ENCODE data around the gene PAQR8. TPM values are rescaled to one million over a fixed set of nuclear protein-coding genes. Genes with fewer than 3 reads are reported as not detected.

PAQR8 gene
- total RNA-seq, 2 experiments from 2014 or later = 23.0 to 25.7 TPM

- H3K36me3 Mint-ChIP-seq (ENCODE audit: low read depth) = no peaks in the 10 kb centered on the region
- H3K4me1 Mint-ChIP-seq (ENCODE audit: low read depth) = peaks cover 29% of the 10 kb centered on the region
- POLR2A ChIA-PET = interaction anchor here (1.1 kb wide), 1 partner anchor 10 kb away, joined by 3 read pairs; the partner anchor contains the start of gene PAQR8
- no peaks in the 10 kb centered on the region for H3K9me3 Mint-ChIP-seq (ENCODE audit: insufficient read depth)
- ATAC-seq = no peak
- peak overlapping the region; percentile 23 for H3K27ac Mint-ChIP-seq
- no peaks in the 10 kb centered on the region for H3K27me3 Mint-ChIP-seq (ENCODE audit: low read depth)
- no peak overlapping the region for H3K4me3 Mint-ChIP-seq
- DNase-seq = no peak
- CTCF ChIA-PET = interaction anchor here (1.0 to 2.2 kb wide), 6 partner anchors 10 to 154 kb away, joined by 3 to 11 read pairs (median 3); partner anchors contain the start of gene PAQR8
These were observed 9.5 kb upstream of the PAQR8 start for GRCh38 chr6:52352239-52353018.

GRCh38 chr6:52356017-52356416, 5.9 kb upstream of the PAQR8 start:
- H3K27me3 Mint-ChIP-seq (ENCODE audit: low read depth) = no peaks in the 10 kb centered on the region
- H3K36me3 Mint-ChIP-seq (ENCODE audit: low read depth) = no peaks in the 10 kb centered on the region
- no peak for ATAC-seq
- no peak for DNase-seq
- ChIA-PET CTCF (interaction anchor here (0.9 to 1.3 kb wide), 2 partner anchors 51 to 71 kb away, joined by 3 to 5 read pairs; partner anchors contain the start of gene MCM3), POLR2A (interaction anchor here (1.2 kb wide), 1 partner anchor 34 kb away, joined by 3 read pairs; no protein-coding TSS in a partner anchor)
- no peak overlapping the region for H3K27ac Mint-ChIP-seq
- no peak overlapping the region for H3K4me3 Mint-ChIP-seq
- peaks cover 22% of the 10 kb centered on the region for H3K4me1 Mint-ChIP-seq (ENCODE audit: low read depth)
- H3K9me3 Mint-ChIP-seq (ENCODE audit: insufficient read depth) = no peaks in the 10 kb centered on the region

GRCh38 chr6:52359403-52359802, 2.5 kb upstream of the PAQR8 start:
- ChIA-PET POLR2A (no interaction called here), CTCF (interaction anchor here (2.2 to 7.9 kb wide), 3 partner anchors 31 to 74 kb away, joined by 7 to 103 read pairs (median 97); partner anchors contain the start of gene MCM3)
- Mint-ChIP-seq H3K36me3 (ENCODE audit: low read depth) (peaks cover 9% of the 10 kb centered on the region), H3K27me3 (ENCODE audit: low read depth) (no peaks in the 10 kb centered on the region), H3K27ac (no peak overlapping the region), H3K4me3 (no peak overlapping the region), H3K9me3 (ENCODE audit: insufficient read depth) (no peaks in the 10 kb centered on the region), H3K4me1 (ENCODE audit: low read depth) (peaks cover 27% of the 10 kb centered on the region)
- DNase-seq (no peak), ATAC-seq (no peak)

GRCh38 chr6:52360028-52360427, 1.9 kb upstream of the PAQR8 start:
- H3K27me3 Mint-ChIP-seq (ENCODE audit: low read depth) = no peaks in the 10 kb centered on the region
- ChIA-PET CTCF (interaction anchor here (2.2 to 7.9 kb wide), 3 partner anchors 30 to 75 kb away, joined by 7 to 103 read pairs (median 97); partner anchors contain the start of gene MCM3), POLR2A (interaction anchor here (0.9 to 3.4 kb wide), 2 partner anchors 38 to 75 kb away, joined by 3 to 47 read pairs; partner anchors contain the start of gene MCM3)
- ATAC-seq = no peak
- DNase-seq = no peak
- H3K27ac Mint-ChIP-seq = no peak overlapping the region
- no peaks in the 10 kb centered on the region for H3K9me3 Mint-ChIP-seq (ENCODE audit: insufficient read depth)
- H3K4me1 Mint-ChIP-seq (ENCODE audit: low read depth) = peaks cover 33% of the 10 kb centered on the region
- no peak overlapping the region for H3K4me3 Mint-ChIP-seq
- H3K36me3 Mint-ChIP-seq (ENCODE audit: low read depth) = peaks cover 15% of the 10 kb centered on the region

GRCh38 chr6:52360601-52361413, 1.1 kb upstream of the PAQR8 start:
- ATAC-seq = no peak
- CTCF ChIA-PET = interaction anchor here (2.2 to 7.9 kb wide), 3 partner anchors 29 to 76 kb away, joined by 7 to 103 read pairs (median 97); partner anchors contain the start of gene MCM3

GRCh38 chr6:52361414-52361944, 472 bp upstream of the PAQR8 start:
- H3K4me1 Mint-ChIP-seq (ENCODE audit: low read depth) = peaks cover 34% of the 10 kb centered on the region
- peak; percentile 5 for ATAC-seq
- peak; percentile 37 for DNase-seq
- H3K4me3 Mint-ChIP-seq = peak overlapping the region; percentile 65
- POLR2A ChIA-PET = interaction anchor here (0.8 to 3.6 kb wide), 12 partner anchors 11 to 77 kb away, joined by 3 to 58 read pairs (median 4); partner anchors contain the start of gene MCM3
- peak overlapping the region; percentile 76 for H3K27ac Mint-ChIP-seq
- CTCF ChIA-PET = interaction anchor here (0.7 to 7.9 kb wide), 20 partner anchors 9 to 174 kb away, joined by 3 to 103 read pairs (median 8); partner anchors contain the start of gene MCM3
- no peaks in the 10 kb centered on the region for H3K27me3 Mint-ChIP-seq (ENCODE audit: low read depth)
- H3K36me3 Mint-ChIP-seq (ENCODE audit: low read depth) = peaks cover 23% of the 10 kb centered on the region
- no peaks in the 10 kb centered on the region for H3K9me3 Mint-ChIP-seq (ENCODE audit: insufficient read depth)

More at GRCh38 chr6:52360601-52361413, 1.1 kb upstream of the PAQR8 start:
- no peaks in the 10 kb centered on the region for H3K27me3 Mint-ChIP-seq (ENCODE audit: low read depth)
- H3K27ac Mint-ChIP-seq = peak overlapping the region; percentile 76
- H3K9me3 Mint-ChIP-seq (ENCODE audit: insufficient read depth) = no peaks in the 10 kb centered on the region
- peak overlapping the region; percentile 65 for H3K4me3 Mint-ChIP-seq
- peaks cover 33% of the 10 kb centered on the region for H3K4me1 Mint-ChIP-seq (ENCODE audit: low read depth)
- POLR2A ChIA-PET = interaction anchor here (0.9 to 3.6 kb wide), 3 partner anchors 29 to 76 kb away, joined by 3 to 58 read pairs (median 47); partner anchors contain the start of gene MCM3
- peaks cover 16% of the 10 kb centered on the region for H3K36me3 Mint-ChIP-seq (ENCODE audit: low read depth)
- DNase-seq = no peak

- Mint-ChIP-seq H3K36me3 (ENCODE audit: low read depth) (peaks cover 34% of the 10 kb centered on the region), H3K9me3 (ENCODE audit: insufficient read depth) (no peaks in the 10 kb centered on the region), H3K4me3 (peak overlapping the region; percentile 98), H3K27ac (peak overlapping the region; percentile 92), H3K27me3 (ENCODE audit: low read depth) (no peaks in the 10 kb centered on the region), H3K4me1 (ENCODE audit: low read depth) (peaks cover 40% of the 10 kb centered on the region)
- ChIA-PET CTCF (interaction anchor here (0.6 to 7.9 kb wide), 25 partner anchors 9 to 172 kb away, joined by 3 to 103 read pairs (median 7); partner anchors contain the start of gene MCM3), POLR2A (interaction anchor here (0.7 to 3.6 kb wide), 18 partner anchors 11 to 202 kb away, joined by 3 to 58 read pairs (median 4); partner anchors contain the start of gene MCM3)
- ATAC-seq (peak; percentile 67), DNase-seq (peak; percentile 60)
These were observed 684 bp downstream of the PAQR8 start for GRCh38 chr6:52362443-52363227.

- H3K27ac Mint-ChIP-seq = peak overlapping the region; percentile 92
- ChIA-PET CTCF (interaction anchor here (0.7 to 7.9 kb wide), 11 partner anchors 8 to 78 kb away, joined by 3 to 103 read pairs (median 16); partner anchors contain the start of gene MCM3), POLR2A (interaction anchor here (1.2 to 3.6 kb wide), 6 partner anchors 17 to 79 kb away, joined by 3 to 58 read pairs (median 5); partner anchors contain the start of gene MCM3)
- H3K4me1 Mint-ChIP-seq (ENCODE audit: low read depth) = peaks cover 40% of the 10 kb centered on the region
- H3K27me3 Mint-ChIP-seq (ENCODE audit: low read depth) = no peaks in the 10 kb centered on the region
- ATAC-seq (no peak), DNase-seq (no peak)
- peaks cover 42% of the 10 kb centered on the region for H3K36me3 Mint-ChIP-seq (ENCODE audit: low read depth)
- no peaks in the 10 kb centered on the region for H3K9me3 Mint-ChIP-seq (ENCODE audit: insufficient read depth)
- peak overlapping the region; percentile 98 for H3K4me3 Mint-ChIP-seq
These were observed 1.4 kb downstream of the PAQR8 start for GRCh38 chr6:52363228-52363867.

- H3K27ac Mint-ChIP-seq = no peak overlapping the region
- ChIA-PET POLR2A (interaction anchor here (0.7 to 3.6 kb wide), 3 partner anchors 16 to 39 kb away, joined by 3 to 58 read pairs (median 3); no protein-coding TSS in a partner anchor), CTCF (interaction anchor here (1.0 to 7.9 kb wide), 6 partner anchors 12 to 80 kb away, joined by 4 to 103 read pairs (median 48); partner anchors contain the start of gene MCM3)
- peaks cover 7% of the 10 kb centered on the region for H3K9me3 Mint-ChIP-seq (ENCODE audit: insufficient read depth)
- peaks cover 53% of the 10 kb centered on the region for H3K36me3 Mint-ChIP-seq (ENCODE audit: low read depth)
- DNase-seq = no peak
- no peak for ATAC-seq
- H3K4me1 Mint-ChIP-seq (ENCODE audit: low read depth) = peaks cover 42% of the 10 kb centered on the region
- peak overlapping the region; percentile 32 for H3K4me3 Mint-ChIP-seq
- no peaks in the 10 kb centered on the region for H3K27me3 Mint-ChIP-seq (ENCODE audit: low read depth)
These were observed 2.7 kb downstream of the PAQR8 start for GRCh38 chr6:52364480-52365166.

All from activated CD8-positive, alpha-beta T cell treated with anti-CD3 and anti-CD28 coated beads, Interleukin-2, amount 10 ng/mL, durations not matched to agents 7 days and 5 days (primary cell).